Right lobe of liver (tissue), 4 donors: ENCODE data around the gene CCIN.

Experiments used
- CTCF ChIP-seq, 4 donors: fragments of 200-600 bp in 3 of 4; fragments of 450-650 bp in 1 of 4; IDR thresholded peaks; one replicate each; pipeline versions ENCODE4 v1.5.1 to v1.8.0; 2016 to 2022; ENCODE audit warnings: antibody characterized with exemption in 4 of 4, mild to moderate bottlenecking in 2 of 4
- POLR2A ChIP-seq: fragments of 450-650 bp; IDR thresholded peaks from one replicate; pipeline ENCODE4 v1.6.1; 2017; ENCODE audit warnings: antibody characterized with exemption, mild to moderate bottlenecking
- donor health status: DM: no; HTN: no; CAD: no.
- donor health status: DM: no; HTN: no; CAD: no.
- donor health status: DM: no; HTN: yes; CAD: no.

GRCh38 chr9:36121971-36122370, 47.2 kb upstream of the CCIN start:
- no peak for TF ChIP-seq POLR2A
- TF ChIP-seq CTCF (IDR thresholded peaks at IDR 0.05), result no peak
